ENCODE results near the gene TYMS.

TYMS gene

GRCh38 chr18:713135-713490, 55.7 kb downstream of the TYMS start:
- Histone ChIP-seq H3K27ac (replicated peaks) (no peak overlapping the region), H3K27me3 (ENCODE audit: insufficient read depth, poor library complexity, severe bottlenecking) (no peaks in the 10 kb centered on the region), H3K4me3 (replicated peaks; ENCODE audit: insufficient read depth, low read length) (no peak overlapping the region)
- DNase-seq (ENCODE audit: low read depth in 1 of 2, low spot score in 1 of 2), result no peak
- TF ChIP-seq REST (IDR thresholded peaks at IDR 0.05; ENCODE audit: insufficient replicate concordance, low read depth), result no peak
- no peak for TF ChIP-seq POLR2AphosphoS5 (IDR thresholded peaks at IDR 0.05; ENCODE audit: low read depth)
- no peak for TF ChIP-seq GABPA (IDR thresholded peaks at IDR 0.05; ENCODE audit: low read depth)
- no peak for TF ChIP-seq SPI1 (IDR thresholded peaks at IDR 0.05; ENCODE audit: borderline replicate concordance, low read depth)
- no peak for TF ChIP-seq CTCF (IDR thresholded peaks at IDR 0.05; ENCODE audit: insufficient read depth, low read length)

- H3K27ac ChIP-seq (replicated peaks), result no peak overlapping the region
Observed at GRCh38 chr18:715626-716025, 58.2 kb downstream of the TYMS start.

GRCh38 chr18:717003-717402, 59.5 kb downstream of the TYMS start:
- H3K27ac ChIP-seq (replicated peaks), result no peak overlapping the region
- TF ChIP-seq GABPA (IDR thresholded peaks at IDR 0.05; ENCODE audit: low read depth), result no peak
- TF ChIP-seq SPI1 (IDR thresholded peaks at IDR 0.05; ENCODE audit: borderline replicate concordance, low read depth), result no peak
- no peak for TF ChIP-seq REST (IDR thresholded peaks at IDR 0.05; ENCODE audit: insufficient replicate concordance, low read depth)
- TF ChIP-seq POLR2AphosphoS5 (IDR thresholded peaks at IDR 0.05; ENCODE audit: low read depth), result no peak
- TF ChIP-seq CTCF (IDR thresholded peaks at IDR 0.05; ENCODE audit: insufficient read depth, low read length), result no peak
- H3K27me3 ChIP-seq (ENCODE audit: insufficient read depth, poor library complexity, severe bottlenecking), result no peaks in the 10 kb centered on the region
- DNase-seq (ENCODE audit: low read depth in 1 of 2, low spot score in 1 of 2), result no peak
- H3K4me3 ChIP-seq (replicated peaks; ENCODE audit: insufficient read depth, low read length), result no peak overlapping the region

More at GRCh38 chr18:715626-716025, 58.2 kb downstream of the TYMS start:
- TF ChIP-seq GABPA (IDR thresholded peaks at IDR 0.05; ENCODE audit: low read depth) (no peak), SPI1 (IDR thresholded peaks at IDR 0.05; ENCODE audit: borderline replicate concordance, low read depth) (no peak), REST (IDR thresholded peaks at IDR 0.05; ENCODE audit: insufficient replicate concordance, low read depth) (no peak), POLR2AphosphoS5 (IDR thresholded peaks at IDR 0.05; ENCODE audit: low read depth) (no peak), CTCF (IDR thresholded peaks at IDR 0.05; ENCODE audit: insufficient read depth, low read length) (no peak)
- H3K27me3 ChIP-seq (ENCODE audit: insufficient read depth, poor library complexity, severe bottlenecking), result no peaks in the 10 kb centered on the region
- no peak for DNase-seq (ENCODE audit: low read depth in 1 of 2, low spot score in 1 of 2)
- H3K4me3 ChIP-seq (replicated peaks; ENCODE audit: insufficient read depth, low read length), result no peak overlapping the region
